GM19240 (cell line): ENCODE measurements around the gene LUZP1.

Source experiments
- DNase-seq: peaks from one replicate; pipeline ENCODE4 v3.0.0; 2011; ENCODE audit warnings: low spot score; ENCODE audit not compliant: insufficient read length

LUZP1 gene

DNA sequence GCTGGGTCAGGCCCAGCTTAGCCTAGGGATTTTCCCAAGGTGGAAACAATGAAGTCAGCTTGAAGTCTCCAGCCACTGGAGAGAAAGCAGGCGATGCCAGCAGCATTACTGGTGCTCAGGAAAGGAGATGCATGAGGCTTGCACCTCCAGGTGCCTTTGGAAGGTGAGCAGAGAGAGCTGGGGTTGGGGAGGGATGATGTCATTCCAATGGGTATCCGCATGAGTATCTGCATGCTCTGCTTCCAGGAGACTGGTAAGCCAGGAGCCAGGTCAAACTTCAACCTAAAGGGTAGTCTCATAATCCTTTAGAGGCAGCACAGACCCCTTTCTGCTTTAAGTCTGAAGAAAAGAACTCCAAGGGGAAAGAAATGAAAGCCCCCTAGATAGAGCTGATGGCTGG lies 80.6 kb downstream of the LUZP1 start:
- no peak for DNase-seq

DNA sequence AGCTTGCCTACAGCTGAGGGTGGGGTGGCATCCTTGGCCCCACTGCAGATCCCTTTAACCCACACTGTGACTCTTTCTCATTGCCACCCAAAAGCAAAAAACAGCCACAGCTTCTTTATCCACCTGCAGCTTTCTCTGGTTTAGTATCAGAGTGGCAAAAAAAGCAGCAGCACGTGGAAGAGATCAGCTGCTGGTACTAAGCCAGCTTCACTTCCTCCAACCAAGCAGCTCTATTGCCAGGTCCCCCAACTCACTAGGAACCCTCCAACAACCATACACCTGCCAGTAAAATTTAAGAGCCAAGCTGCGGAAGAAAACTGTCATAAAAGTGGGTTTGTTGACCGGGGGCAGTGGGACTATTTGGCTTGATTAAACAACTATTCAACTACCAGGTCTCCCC lies 83.0 kb downstream of the LUZP1 start:
- DNase-seq: no peak

DNA sequence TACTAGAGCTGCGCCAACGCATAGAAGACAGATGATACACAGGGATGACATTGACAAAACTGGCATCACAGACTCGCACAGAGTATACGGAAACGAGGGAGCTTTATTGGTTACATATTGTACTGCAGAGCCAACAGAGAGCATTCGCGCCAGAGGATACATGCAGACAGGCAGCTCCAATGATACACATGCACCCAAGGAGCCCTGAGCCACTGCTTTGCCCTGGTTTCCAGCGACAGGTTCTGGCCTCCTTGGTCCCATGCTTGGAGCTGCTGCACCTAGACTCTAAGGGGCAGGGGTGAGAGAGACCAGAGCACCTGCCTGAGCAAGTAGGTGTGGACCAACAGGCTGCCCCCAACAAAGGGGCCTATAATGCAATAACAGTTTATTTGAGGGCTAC lies 83.8 kb downstream of the LUZP1 start:
- DNase-seq: no peak

DNA sequence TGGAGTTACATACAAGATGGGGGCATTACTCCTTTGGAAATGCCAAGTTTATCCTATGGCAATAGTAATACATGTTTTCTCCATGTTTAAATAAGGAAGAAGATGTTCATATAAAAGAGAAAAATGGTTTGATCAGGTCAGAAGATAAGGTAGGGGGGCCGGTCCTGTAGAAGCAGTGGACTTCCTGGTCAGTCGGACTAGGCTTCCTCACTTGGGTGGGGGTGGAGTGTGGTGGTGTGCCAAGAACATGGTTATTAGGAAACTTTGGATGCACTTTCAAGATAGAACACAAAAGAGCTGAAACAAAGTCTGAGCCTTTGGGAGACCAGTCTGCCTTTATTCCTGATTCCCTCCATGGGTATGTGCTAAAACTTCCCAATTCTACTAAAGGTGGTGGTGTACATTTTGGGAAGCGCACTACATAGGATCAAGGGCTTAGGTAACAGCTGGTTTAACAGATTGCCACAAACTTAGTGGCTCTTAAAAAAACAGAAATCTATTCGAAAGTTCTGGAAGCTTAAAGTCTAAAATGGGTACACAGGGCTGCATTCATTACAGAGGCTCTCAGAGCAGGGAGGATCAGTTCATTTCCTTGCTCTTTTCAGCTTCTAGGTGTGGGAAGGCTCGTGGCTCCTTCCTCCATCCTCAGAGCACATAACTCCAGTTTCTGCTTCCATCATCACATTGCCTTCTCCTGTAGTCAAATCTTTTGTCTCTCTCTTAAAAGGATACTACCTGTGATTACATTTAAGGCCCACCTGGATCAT lies 84.8 kb downstream of the LUZP1 start:
- DNase-seq: no peak

DNA sequence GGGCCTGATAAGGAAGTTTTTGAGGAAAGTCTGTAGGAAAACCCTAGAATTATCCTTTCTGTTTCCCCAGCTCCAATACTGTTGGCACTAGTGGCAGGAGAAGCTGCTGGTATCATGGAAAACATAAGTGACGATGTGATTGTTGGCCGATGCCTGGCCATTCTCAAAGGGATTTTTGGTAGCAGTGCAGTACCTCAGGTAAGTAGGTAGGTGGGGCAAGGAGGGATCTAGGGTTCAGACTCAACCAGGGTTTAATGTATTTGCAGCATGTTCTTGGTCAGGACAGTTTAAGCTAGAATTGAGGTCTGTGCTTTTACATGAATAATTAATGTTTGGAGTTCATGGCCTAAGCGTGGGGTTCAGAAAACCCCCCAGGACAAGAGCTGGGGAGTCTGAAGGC lies 87.3 kb downstream of the LUZP1 start:
- no peak for DNase-seq

DNA sequence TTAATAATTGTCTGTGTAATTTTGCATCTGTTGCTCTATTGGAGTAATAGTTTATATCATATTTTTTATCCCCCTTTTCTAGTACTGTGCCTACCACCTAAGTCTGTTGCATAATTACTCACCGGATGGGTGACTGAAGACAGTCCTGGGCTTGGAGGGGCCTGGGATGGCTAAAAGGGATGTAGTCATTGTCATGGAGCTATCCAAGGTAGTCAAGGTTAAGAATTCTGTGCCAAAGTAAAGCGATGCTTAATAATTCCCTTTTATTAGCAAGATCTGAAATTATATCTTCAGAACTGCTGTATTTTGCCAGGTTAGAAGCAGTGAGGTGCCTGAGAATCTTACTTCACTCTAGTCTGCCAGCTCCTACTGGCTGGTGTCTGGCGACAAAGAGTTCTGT lies 87.8 kb downstream of the LUZP1 start:
- no peak for DNase-seq

DNA sequence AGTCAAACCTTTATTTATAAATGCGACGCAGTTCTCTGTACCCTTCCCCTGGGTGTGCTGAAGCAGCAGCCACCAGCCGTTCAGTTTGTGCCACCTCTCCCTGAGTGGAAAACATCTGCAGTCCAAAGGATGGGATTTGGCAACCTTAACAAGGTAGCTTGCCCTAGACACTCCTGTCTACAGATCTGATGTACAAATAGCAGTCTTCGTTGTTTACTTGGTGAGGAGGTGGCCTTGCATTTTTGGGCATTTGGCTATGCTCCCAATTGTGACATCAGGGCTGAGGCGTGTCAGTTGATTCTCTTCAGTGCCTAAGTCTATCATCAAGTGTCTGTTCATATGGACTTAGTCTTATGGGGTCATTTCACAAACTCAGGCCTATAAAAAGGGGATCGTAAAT lies 89.6 kb downstream of the LUZP1 start:
- DNase-seq: no peak

DNA sequence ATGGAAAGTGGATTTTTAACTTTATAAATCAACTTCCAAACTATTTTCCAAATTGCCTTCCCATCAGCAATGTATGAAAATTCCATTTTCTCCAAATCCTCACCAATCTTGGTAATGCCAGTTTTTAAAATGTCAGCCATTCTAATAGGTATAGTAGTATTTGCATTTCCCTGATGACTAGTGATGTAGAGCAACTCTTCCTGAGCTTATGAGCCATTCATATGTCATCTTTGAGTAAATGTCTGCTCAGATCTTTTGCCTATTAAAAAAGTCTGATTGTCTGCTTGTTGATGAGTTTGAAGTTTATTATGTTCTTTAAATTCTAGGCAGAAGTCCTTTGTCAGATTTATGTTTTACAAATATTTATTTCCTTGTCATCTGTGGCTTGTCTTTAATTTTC lies 94.6 kb downstream of the LUZP1 start:
- no peak for DNase-seq

DNA sequence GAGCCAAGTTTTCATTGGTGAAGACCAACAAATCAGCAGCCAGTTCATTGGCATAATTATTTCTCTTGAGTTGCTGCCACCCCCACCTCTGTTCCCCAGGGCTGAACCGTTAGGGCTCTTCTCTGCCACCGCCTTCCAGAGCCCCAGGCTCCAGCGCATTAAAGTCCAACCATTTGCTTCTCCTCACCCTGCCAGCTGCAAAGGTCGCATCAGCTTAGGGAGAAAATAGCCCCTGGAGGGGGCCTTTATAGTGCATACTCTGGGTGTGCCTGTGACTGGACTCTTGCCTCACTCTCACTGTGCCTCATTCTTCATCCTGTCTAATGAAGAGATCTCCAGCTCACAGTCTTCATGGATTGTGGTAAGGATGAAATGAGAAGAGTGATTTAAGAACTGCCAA lies 99.0 kb downstream of the LUZP1 start:
- DNase-seq: no peak

DNA sequence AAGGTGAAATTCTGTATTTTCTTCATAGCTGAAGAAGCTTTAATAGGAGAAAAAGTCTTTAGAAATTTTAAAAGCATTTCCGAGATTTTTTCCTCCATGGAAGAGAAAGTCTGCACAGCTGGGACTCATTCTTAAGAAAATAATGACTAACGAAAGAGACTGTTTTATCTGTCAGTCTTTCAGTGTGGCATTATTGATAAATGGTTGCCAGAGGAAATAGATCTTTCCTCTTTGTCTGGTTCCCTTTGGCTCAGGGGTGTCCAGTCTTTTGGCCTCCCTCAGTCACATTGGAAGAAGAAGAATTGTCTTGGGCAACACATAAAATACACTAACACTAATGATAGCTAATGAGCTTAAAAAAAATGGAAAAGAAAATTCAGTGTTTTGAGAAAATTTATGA lies 99.5 kb downstream of the LUZP1 start:
- no peak for DNase-seq

DNA sequence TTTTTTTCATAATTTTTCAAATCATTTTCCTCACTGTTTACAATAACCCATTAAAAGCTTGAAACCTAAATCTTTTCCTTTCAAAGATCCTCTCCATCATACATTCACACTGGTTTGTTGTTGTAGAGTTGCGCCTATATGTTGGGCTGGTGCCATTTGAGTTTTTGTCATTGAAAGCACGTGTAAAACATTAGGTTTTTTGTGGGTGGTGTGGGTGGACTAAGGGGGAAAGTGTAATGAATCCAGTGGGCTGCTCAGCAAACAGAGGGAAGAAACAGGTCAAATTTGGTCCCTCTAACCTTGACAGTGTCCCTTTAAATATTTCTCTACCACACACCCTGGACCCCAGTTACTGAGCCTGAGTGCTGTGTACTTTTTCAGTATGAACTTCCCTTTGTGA lies 102.6 kb downstream of the LUZP1 start:
- DNase-seq: no peak

DNA sequence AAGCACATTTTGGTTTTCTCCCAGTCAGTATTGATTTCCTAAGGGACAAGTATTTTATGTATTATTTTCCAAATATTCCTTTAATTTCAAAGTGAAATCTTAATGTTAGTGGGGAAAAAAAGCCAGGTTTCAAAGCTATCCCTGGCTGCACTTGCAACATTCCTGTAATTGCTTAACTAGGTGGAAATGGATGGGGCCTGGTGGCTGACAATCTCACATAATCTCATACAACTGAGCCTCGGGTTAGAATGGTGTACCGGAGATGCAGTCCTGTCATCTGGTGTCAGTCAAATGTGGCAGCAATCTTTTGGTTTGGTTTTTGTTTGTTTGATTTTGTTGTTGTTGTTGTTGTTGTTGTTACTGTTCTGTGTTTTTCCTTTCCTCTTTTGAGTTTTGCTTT lies 103.3 kb downstream of the LUZP1 start:
- DNase-seq: no peak

DNA sequence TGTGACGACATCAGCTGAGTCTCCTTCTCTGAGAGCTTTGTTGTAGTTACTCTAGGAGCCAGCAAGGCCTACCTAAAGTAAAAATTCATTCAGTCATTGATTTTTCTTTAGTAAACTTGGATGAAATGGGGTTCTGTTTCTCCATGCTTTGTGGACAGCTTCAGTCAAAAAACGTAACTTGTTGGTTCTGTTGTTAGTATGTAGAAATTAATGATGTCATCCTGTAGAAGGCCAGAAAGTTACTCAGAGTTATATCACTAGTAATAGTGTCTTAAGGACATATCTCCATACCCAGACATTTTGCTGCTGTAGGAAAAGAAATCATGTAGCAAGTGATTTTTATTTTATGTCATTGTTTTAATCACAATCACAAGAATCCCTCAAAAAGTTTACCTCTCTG lies 106.4 kb downstream of the LUZP1 start:
- no peak for DNase-seq

DNA sequence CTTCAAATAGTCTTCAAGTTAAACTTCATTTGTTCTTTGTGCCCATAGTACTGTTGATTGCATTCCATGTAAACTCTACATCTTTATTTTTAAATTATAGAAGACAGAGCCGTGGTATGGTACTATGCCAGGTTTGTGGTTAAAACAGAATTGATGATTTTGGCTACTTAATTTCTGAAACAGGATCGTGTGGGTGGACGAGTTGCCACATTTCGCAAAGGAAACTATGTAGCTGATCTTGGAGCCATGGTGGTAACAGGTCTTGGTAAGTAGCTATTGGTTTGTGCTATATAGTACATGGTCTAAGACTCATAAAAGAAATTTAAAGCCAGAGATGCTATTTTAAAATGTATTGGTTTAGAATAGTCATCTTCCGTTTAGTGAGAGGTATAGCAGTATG lies 111.4 kb downstream of the LUZP1 start:
- no peak for DNase-seq

DNA sequence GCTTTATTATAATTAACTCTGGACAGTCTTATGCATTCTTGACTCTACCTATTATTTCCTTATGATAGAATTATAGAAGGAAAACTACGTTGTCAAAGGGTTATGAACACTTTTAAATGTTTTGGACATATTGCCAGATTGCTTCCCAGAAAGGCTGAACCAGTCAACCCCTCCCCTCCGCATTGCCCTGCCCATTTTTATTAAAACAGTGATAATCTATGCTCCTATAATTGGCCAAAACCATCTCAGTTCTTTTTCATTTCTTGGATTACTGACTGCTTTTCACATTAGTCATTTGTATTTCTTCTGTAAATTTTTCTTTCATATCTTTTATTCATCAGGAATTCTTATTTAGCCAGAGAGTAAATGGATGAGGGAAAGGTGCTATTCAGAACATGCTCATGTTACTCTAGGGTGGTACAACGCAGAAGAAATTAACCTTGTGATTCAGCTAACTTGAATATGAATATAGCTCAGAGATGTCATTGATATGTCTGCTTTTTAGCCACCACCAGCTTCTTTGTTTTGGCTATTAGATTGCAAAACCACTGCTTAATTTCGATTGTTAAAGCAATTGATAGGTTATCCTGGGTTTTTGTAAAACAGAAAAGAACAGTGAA lies 117.3 kb downstream of the LUZP1 start:
- DNase-seq: no peak

DNA sequence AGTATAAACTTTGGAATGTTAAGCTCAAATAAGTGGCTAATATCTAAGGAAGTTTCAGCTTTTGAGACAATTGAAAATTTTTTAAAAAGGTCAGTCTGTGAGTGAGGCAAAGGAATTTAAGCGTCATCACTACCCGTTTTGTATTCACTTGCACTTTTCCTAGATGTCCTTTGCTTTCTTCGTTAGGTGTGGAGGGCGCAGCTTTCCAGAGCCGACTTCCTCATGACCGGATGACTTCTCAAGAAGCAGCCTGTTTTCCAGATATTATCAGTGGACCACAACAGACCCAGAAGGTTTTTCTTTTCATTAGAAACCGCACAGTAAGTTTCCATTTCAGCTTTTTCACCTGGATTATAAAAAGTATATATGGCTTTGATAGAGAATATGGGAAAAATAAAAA lies 118.5 kb downstream of the LUZP1 start:
- DNase-seq: no peak

DNA sequence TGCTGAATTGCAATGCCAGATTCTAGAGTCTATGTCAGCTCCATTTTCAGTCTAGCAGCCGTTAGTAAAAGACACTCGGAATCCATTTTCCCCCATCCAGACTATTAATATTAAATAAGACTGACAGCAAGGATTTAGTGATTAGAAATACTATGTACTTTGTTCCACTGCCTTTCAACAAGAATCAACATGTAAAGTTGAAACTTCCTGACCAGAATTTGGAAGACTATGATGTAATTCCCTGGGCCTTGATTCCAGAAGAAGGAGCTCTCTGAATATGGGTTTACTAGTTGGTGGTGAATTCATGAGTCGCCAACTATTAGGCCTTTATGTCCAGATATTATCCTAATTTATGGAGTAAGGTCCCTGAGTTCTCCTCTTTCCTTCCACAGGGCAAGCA lies 124.6 kb downstream of the LUZP1 start:
- no peak for DNase-seq

DNA sequence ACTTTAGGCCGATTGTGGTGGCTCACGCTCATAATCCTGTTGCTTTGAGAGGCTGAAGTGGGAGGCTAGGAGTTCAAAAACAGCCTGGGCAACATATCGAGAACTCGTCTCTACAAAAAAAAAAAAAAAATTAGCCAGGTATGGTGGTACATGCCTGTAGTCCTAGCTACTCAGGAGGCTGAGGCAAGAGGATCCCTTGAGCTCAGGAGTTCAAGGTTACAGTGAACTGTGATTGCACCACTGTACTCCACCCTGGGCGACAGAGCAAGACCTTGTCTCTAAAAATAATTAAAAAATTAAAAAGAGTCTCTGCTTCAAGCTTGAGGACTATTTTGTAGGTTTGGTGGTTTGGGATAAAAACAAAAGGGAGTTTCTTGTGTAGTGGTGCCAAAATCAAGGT lies 128.1 kb downstream of the LUZP1 start:
- DNase-seq: no peak

DNA sequence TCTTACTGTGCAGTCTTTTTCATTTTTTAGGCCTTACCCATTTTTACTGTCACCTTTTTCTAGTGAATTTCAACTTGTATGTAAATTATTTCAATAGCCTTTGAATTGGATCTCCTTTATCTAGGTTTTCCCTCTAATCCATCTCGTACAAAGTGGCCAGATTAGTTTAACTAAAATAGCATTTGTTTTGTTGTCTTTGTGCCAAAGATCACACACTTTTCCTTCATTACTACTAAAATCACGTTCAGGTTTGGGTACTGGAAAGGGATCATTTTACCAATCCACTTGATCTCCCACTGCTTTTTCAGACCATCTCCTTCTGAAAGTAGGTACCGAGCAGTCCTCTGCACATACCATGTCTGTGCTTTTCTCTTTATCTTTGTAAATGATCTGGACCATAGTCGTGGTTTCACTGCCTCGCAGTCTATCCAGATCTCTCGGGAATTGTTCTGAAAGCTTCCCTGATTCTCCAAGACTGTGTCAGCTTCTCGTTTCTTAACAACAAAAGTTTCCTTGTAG lies 129.3 kb downstream of the LUZP1 start:
- no peak for DNase-seq

DNA sequence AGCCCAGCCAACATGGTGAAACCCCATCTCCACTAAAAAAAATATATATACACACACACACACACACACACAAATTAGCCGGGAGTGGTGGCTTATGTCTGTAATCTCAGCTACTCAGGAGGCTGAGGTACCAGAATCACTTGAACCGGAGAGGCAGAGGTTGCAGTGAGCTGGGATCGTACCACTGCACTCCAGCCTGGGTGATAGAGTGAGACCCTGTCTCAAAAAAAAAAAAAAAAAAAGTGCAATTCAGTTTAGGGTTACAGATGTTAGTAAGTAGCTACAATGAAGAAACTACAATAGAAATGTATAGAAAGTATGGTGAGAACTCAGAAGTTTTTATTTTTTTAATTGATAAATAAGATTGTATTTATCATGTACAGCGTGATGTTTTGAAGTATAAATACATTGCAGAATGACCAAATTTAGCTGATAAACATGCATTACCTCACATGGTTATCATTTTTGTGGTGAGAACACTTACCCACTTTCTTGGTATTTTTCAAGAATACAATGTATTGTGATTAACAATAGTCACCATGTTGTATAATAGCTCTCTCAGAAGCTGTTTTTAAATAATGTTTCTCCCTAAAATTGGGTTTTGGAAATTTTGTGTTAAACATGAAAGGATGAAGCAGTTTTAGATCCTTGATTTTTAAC lies 131.4 kb downstream of the LUZP1 start:
- DNase-seq: no peak

DNA sequence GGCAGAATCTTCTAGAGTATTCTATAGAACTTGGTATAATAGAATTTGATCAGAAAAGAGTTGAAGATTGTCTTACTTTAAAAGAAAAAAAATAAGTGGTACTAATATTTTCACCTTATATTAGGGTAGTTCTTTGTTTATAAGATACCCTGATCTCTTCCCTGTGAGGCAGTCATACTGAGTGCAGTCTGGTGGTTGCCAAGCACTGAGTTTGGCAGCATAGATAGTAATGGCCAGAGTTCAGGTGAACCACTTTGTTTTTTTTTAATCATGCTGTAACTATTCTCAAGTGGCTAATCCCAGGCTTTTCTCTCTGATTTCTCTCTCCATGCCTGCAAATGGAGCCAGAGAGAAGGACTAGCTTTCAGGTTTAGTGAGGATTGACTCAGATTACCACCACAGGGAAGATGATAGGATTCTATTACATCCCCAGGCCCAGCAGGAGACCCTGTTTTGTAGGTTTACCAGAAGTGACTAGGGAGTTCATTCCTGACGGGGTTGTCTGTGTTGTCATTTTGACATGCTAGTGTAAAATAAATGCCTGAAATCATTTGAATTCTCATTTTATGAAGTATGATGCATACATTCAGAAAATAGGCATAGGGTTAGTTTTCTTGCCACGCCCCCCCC lies 132.7 kb downstream of the LUZP1 start:
- DNase-seq: no peak
